Limb (tissue), 2 donors: ENCODE data around the gene TMOD4.

Source experiments
- DNase-seq, 2 donors: peaks; one replicate each; pipeline ENCODE4 v3.0.0-alpha.2; 2016; ENCODE audit errors: extremely low spot score in 2 of 2

TMOD4 gene

GRCh38 chr1:151176514-151177045 lies 799 bp upstream of the TMOD4 start:
- DNase-seq = no peak

GRCh38 chr1:151175041-151175741 lies 590 bp downstream of the TMOD4 start:
- peak in 1 of 2 donors; percentile 10 for DNase-seq

- no peak for DNase-seq
Measured at GRCh38 chr1:151171190-151171589, 4.6 kb downstream of the TMOD4 start.

- no peak for DNase-seq
Measured at GRCh38 chr1:151167116-151167515, 8.7 kb downstream of the TMOD4 start.

GRCh38 chr1:151166505-151166956 lies 9.2 kb downstream of the TMOD4 start:
- no peak for DNase-seq

GRCh38 chr1:151165738-151166504 lies 9.9 kb downstream of the TMOD4 start, which contains the start of the genes LYSMD1 and SCNM1:
TSS of gene LYSMD1 (minus strand) at chr1:151165902. CDS start at chr1:151165258, 644 bp downstream.
TSS of gene SCNM1 (plus strand) at chr1:151166144. CDS start at chr1:151166153, 9 bp downstream.
- peak; percentile 96 to 98 for DNase-seq

GRCh38 chr1:151165281-151165737 lies 10.5 kb downstream of the TMOD4 start:
- DNase-seq = peak; percentile 59 to 74

GRCh38 chr1:151164732-151165280 lies 11.0 kb downstream of the TMOD4 start:
- no peak for DNase-seq

- no peak for DNase-seq
Measured at GRCh38 chr1:151159373-151159772, 16.4 kb downstream of the TMOD4 start.

- DNase-seq = no peak
Measured at GRCh38 chr1:151158751-151159251, 17.0 kb downstream of the TMOD4 start.

- DNase-seq = no peak
Measured at GRCh38 chr1:151158326-151158725, 17.5 kb downstream of the TMOD4 start.

- no peak for DNase-seq
Measured at GRCh38 chr1:151157067-151157531, 18.7 kb downstream of the TMOD4 start.

- no peak for DNase-seq
Measured at GRCh38 chr1:151156515-151156819, 19.3 kb downstream of the TMOD4 start, which contains the start of gene TNFAIP8L2. TSS of gene TNFAIP8L2 (plus strand) at chr1:151156649. CDS start at chr1:151158698, 2,049 bp downstream.

- DNase-seq = no peak
Measured at GRCh38 chr1:151147665-151148064, 28.1 kb downstream of the TMOD4 start.

GRCh38 chr1:151147132-151147503 lies 28.7 kb downstream of the TMOD4 start:
- no peak for DNase-seq

- DNase-seq = peak; percentile 94
Measured at GRCh38 chr1:151146412-151147131, 29.2 kb downstream of the TMOD4 start, which contains the start of gene SEMA6C. TSS of gene SEMA6C (minus strand) at chr1:151146631. CDS start at chr1:151142621, 4,010 bp downstream.

GRCh38 chr1:151146072-151146411 lies 29.7 kb downstream of the TMOD4 start:
- DNase-seq = no peak

GRCh38 chr1:151145304-151146071 lies 30.3 kb downstream of the TMOD4 start:
- DNase-seq = peak in 1 of 2 donors; percentile 65

- DNase-seq = peak in 1 of 2 donors; percentile 58
Measured at GRCh38 chr1:151144474-151145303, 31.1 kb downstream of the TMOD4 start.
